ENCODE data around the gene GNPAT.

The GNPAT gene

GRCh38 chr1:231311720-231312431 lies 70.9 kb downstream of the GNPAT start:
- no peak overlapping the region for H3K4me3 ChIP-seq (ENCODE audit: low read depth in 1 of 2, low read length in 1 of 2)
- H3K36me3 ChIP-seq: no peaks in the 10 kb centered on the region
- H3K4me1 ChIP-seq (ENCODE audit: control insufficient read depth in 1 of 2, insufficient read depth in 1 of 2, low read depth in 1 of 2, low read length in 1 of 2): no peaks in the 10 kb centered on the region
- H3K9me3 ChIP-seq: no peaks in the 10 kb centered on the region
- no peaks in the 10 kb centered on the region for H3K27me3 ChIP-seq
- no peak overlapping the region for H3K27ac ChIP-seq
- no peak for TF ChIP-seq CTCF (IDR thresholded peaks at IDR 0.05)

- Histone ChIP-seq H3K27ac (no peak overlapping the region), H3K4me3 (ENCODE audit: low read depth in 1 of 2, low read length in 1 of 2) (no peak overlapping the region), H3K36me3 (no peaks in the 10 kb centered on the region), H3K4me1 (ENCODE audit: control insufficient read depth in 1 of 2, insufficient read depth in 1 of 2, low read depth in 1 of 2, low read length in 1 of 2) (no peaks in the 10 kb centered on the region), H3K9me3 (no peaks in the 10 kb centered on the region), H3K27me3 (no peaks in the 10 kb centered on the region)
- TF ChIP-seq CTCF (IDR thresholded peaks at IDR 0.05): no peak
These were observed 71.4 kb downstream of the GNPAT start for GRCh38 chr1:231312432-231312788.

- H3K27ac ChIP-seq: no peak overlapping the region
- no peaks in the 10 kb centered on the region for H3K27me3 ChIP-seq
- no peaks in the 10 kb centered on the region for H3K36me3 ChIP-seq
- H3K9me3 ChIP-seq: no peaks in the 10 kb centered on the region
- no peak overlapping the region for H3K4me3 ChIP-seq (ENCODE audit: low read depth in 1 of 2, low read length in 1 of 2)
- no peaks in the 10 kb centered on the region for H3K4me1 ChIP-seq (ENCODE audit: control insufficient read depth in 1 of 2, insufficient read depth in 1 of 2, low read depth in 1 of 2, low read length in 1 of 2)
- TF ChIP-seq CTCF (IDR thresholded peaks at IDR 0.05): no peak
These were observed 72.6 kb downstream of the GNPAT start for GRCh38 chr1:231313661-231314060.

GRCh38 chr1:231315887-231316286 lies 74.9 kb downstream of the GNPAT start:
- TF ChIP-seq CTCF (IDR thresholded peaks at IDR 0.05): peak; percentile 61
- H3K4me1 ChIP-seq (ENCODE audit: control insufficient read depth in 1 of 2, insufficient read depth in 1 of 2, low read depth in 1 of 2, low read length in 1 of 2): no peaks in the 10 kb centered on the region
- H3K4me3 ChIP-seq (ENCODE audit: low read depth in 1 of 2, low read length in 1 of 2): no peak overlapping the region
- H3K27me3 ChIP-seq: no peaks in the 10 kb centered on the region
- no peak overlapping the region for H3K27ac ChIP-seq
- no peaks in the 10 kb centered on the region for H3K36me3 ChIP-seq
- H3K9me3 ChIP-seq: no peaks in the 10 kb centered on the region

- Histone ChIP-seq H3K27ac (no peak overlapping the region), H3K4me1 (ENCODE audit: control insufficient read depth in 1 of 2, insufficient read depth in 1 of 2, low read depth in 1 of 2, low read length in 1 of 2) (no peaks in the 10 kb centered on the region), H3K4me3 (ENCODE audit: low read depth in 1 of 2, low read length in 1 of 2) (no peak overlapping the region), H3K36me3 (no peaks in the 10 kb centered on the region), H3K9me3 (no peaks in the 10 kb centered on the region), H3K27me3 (no peaks in the 10 kb centered on the region)
- no peak for TF ChIP-seq CTCF (IDR thresholded peaks at IDR 0.05)
These were observed 76.4 kb downstream of the GNPAT start for GRCh38 chr1:231317306-231318014.

Data from neutrophil (primary cell).